Measurements from ENCODE around the gene MORC3.
A peak's percentile ranks its signal among the peaks of the same experiment; 100 is the strongest.
"Not testable (repeated sequence)": the region's sequence is repeated elsewhere in the genome, so short reads cannot be mapped to it uniquely, and the experiment has no call there.

MORC3 gene, protein sequence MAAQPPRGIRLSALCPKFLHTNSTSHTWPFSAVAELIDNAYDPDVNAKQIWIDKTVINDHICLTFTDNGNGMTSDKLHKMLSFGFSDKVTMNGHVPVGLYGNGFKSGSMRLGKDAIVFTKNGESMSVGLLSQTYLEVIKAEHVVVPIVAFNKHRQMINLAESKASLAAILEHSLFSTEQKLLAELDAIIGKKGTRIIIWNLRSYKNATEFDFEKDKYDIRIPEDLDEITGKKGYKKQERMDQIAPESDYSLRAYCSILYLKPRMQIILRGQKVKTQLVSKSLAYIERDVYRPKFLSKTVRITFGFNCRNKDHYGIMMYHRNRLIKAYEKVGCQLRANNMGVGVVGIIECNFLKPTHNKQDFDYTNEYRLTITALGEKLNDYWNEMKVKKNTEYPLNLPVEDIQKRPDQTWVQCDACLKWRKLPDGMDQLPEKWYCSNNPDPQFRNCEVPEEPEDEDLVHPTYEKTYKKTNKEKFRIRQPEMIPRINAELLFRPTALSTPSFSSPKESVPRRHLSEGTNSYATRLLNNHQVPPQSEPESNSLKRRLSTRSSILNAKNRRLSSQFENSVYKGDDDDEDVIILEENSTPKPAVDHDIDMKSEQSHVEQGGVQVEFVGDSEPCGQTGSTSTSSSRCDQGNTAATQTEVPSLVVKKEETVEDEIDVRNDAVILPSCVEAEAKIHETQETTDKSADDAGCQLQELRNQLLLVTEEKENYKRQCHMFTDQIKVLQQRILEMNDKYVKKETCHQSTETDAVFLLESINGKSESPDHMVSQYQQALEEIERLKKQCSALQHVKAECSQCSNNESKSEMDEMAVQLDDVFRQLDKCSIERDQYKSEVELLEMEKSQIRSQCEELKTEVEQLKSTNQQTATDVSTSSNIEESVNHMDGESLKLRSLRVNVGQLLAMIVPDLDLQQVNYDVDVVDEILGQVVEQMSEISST

GRCh38 chr21:36319767-36320420, at the start of gene MORC3:
Gene MORC3, plus strand, starts transcription at chr21:36320197. Its CDS starts 68 bp downstream, at chr21:36320265.
- peak; percentile 97 for DNase-seq (ENCODE audit: low read depth)

DNA sequence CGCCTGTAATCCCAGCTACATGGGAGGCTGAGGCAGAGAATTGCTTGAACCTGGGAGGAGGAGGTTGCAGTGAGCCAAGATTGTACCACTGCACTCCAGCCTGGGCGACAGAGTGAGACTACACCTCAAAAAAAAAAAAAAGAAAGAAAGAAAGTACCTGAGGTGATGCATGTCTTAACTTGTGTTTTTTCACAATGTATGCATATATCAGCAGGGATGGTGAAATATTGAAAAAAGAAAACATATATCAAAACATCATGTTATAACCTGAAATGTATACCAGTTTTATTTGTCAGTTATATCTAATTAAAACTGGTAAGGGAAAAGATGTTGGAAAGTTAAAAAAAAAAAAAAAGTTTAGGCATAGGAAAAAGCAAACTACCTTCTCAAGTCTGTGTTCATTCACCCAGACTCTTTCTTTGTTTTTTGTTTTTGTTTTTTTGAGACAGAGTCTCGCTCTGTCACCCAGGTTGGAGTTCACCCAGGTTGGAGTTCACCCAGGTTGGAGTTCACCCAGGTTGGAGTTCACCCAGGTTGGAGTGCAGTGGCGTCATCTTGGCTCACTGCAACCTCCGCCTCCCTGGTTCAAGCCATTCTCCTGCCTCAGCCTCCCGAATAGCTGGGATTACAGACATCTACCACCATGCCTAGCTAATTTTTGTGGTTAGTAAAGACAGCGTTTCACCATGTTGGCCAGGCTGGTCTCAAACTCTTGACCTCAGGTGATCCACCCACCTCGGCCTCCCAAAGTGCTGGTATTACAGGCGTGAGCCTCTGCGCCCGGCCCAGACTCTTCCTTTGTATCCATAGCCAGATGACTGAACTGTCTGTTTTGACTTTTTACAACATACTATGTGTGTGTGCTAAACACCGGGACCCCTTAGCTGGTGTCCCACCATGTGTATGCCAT, 49.0 kb upstream of the MORC3 start:
- DNase-seq (ENCODE audit: low read depth), result not testable (repeated sequence)

GRCh38 chr21:36274128-36274527, 45.9 kb upstream of the MORC3 start:
- no peak for DNase-seq (ENCODE audit: low read depth)

DNA sequence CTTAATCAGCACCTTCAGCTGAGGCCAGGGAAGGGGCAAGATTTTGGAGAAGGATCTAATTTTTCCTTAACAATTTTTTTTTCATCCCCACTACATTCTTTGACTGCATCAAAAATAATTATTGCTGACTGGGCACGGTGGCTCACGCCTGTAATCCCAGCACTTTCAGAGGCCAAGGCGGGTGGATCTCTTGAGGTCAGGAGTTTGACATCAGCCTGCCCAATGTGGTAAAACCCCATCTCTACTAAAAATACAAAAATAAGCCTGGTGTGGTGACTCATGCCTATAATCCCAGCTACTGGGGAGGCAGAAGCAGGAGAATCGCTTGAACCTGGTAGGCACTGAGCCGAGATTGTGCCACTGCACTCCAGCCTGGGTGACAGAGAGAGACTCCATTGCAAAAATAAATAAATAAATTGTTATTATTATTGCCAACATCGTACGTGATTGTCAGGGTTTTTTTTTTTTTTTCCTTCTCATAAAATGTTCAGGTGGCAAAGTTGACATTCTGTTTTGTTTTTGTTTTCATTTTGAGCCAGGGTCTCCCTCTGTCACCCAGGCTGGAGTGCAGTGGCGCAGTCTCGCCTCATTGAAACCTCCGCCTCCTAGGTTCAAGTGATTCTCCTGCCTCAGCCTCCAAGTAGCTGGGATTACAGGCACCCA, 37.3 kb upstream of the MORC3 start:
- DNase-seq (ENCODE audit: low read depth), result no peak

DNA sequence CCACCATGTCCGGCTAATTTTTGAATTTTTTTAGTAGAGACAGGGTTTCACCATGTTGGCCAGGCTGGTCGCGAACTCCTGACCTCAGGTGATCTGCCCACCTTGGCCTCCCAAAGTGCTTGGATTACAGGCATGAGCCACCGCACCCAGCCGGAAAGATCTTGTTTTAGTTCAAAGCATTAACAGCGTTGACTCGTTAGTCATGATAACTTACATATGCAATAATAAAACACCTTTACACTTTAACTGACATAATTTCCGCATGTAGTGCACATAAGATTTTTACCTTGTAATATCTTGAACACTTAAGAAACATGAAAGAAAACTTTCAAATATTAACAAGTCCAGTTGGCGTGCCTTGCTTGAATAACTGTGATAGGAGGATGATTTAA, 36.8 kb upstream of the MORC3 start:
- DNase-seq (ENCODE audit: low read depth), result not testable (repeated sequence)

- no peak for DNase-seq (ENCODE audit: low read depth)
Measured at GRCh38 chr21:36288651-36289243, 31.2 kb upstream of the MORC3 start.

GRCh38 chr21:36291509-36291908, 28.5 kb upstream of the MORC3 start:
- no peak for DNase-seq (ENCODE audit: low read depth)

DNA sequence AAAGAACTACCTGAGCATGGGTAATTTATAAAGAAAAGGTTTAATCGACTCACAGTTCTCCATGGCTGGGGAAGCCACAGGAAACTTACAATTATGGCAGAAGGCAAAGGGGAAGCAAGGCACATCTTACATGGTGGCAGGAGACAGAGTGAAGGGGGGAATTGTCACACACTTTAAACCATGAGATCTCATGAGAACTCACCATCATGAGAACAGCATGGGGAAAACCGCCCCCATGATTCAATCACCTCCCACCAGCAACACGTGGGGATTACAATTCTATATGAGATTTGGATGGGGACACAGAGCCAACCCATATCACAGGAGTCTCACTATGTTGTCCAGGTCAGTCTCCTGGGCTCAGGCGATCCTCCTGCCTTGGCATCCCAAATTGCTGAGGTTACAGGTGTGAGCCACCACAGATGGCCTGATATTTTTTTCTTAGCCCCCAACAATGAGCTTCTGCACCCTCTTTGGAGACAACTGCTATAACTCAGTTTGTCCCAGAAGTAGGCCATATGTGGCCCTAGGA, 22.5 kb upstream of the MORC3 start:
- no peak for DNase-seq (ENCODE audit: low read depth)

DNA sequence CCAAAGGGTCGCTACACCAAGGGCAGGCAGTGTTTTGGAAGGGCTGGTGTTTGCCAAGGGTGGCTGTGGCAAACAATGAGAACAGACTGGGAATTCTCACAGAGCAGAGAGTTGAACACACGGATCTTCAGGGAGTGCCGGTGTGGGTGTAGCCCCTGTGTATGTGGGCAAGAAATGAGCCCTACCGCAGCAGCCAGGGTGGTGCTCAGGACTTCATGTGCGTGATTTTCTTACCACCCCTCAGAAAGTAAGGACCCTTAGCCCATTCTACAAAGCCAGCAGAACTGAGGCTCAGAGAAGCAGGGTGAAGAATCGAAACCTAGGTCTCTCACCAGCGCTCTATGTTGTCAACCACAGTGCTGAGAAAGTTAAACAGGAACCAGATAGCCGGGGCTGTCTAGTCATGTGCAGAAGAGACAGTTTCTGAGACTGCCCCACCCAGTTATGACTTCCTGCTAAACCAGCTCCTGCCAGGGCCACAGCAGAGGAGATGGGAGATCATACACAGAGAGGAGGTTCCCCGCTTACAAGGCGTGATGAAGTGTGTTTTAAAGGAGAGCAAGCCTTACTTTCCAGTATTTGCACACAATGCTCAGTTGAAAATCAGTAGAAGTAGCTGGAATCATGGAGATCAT, 21.9 kb upstream of the MORC3 start:
- peak; percentile 60 for DNase-seq (ENCODE audit: low read depth)

- no peak for DNase-seq (ENCODE audit: low read depth)
Measured at GRCh38 chr21:36306872-36307534, 13.0 kb upstream of the MORC3 start.

- no peak for DNase-seq (ENCODE audit: low read depth)
Measured at GRCh38 chr21:36310016-36310415, 10.0 kb upstream of the MORC3 start.

DNA sequence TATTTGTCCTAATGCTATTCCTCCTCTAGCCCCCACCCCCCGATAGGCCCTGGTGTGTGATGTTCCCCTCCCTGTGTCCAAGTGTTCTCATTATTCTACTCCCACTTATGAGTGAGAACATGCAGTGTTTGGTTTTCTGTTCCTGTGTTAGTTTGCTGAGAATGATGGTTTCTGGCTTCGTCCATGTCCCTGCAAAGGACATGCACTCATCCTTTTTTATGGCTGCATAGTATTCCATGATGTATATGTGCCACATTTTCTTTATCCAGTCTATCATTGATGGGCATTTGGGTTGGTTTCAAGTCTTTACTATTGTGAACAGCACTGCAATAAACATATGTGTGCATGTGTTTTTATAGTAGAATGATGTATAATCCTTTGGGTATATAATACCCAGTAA, 6.6 kb upstream of the MORC3 start:
- not testable (repeated sequence) for DNase-seq (ENCODE audit: low read depth)

DNA sequence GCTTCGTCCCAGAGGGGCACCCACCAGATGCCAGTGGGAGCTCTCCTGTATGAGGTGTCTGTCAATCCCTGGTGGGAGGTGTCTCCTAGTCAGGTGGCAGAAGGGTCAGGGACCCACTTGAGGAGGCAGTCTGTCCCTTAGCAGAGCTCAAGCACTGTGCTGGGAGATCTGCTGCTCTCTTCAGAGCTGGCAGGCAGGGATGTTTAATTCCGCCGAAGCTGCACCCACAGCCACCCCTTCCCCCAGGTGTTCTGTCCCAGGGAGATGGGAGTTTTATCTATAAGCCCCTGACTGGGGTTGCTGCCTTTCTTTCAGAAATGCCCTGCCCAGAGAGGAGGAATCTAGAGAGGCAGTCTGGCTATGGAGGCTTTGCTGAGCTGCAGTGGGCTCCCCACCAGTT, 4.0 kb upstream of the MORC3 start:
- DNase-seq (ENCODE audit: low read depth), result not testable (repeated sequence)

DNA sequence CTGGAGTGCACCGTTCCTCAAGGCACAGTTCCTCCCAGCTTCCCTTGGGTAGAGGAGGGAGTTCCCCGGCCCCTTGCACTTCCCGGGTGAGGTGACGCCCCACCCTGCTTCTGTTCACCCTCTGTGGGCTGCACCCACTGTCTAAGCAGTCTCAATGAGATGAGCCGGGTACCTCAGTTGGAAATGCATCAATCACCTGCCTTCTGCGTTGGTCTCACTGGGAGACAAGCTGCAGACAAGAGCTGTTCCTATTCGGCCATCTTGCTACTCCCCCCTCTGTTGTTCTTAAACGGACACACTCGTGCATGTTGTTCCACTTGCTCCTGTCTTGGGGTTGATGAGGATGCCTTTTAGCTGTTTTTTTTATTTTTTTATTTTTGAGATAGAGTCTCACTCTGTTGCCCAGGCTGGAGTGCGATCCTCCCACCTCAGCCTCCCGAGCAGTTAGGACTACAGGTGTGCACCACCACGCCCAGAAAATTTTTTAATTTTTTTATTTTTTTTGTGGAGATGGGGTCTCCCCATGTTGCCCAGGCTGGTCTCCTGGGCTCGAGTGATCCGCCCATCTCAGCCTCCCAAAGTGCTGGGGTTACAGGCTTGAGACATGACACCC, 3.0 kb upstream of the MORC3 start:
- DNase-seq (ENCODE audit: low read depth), result no peak

DNA sequence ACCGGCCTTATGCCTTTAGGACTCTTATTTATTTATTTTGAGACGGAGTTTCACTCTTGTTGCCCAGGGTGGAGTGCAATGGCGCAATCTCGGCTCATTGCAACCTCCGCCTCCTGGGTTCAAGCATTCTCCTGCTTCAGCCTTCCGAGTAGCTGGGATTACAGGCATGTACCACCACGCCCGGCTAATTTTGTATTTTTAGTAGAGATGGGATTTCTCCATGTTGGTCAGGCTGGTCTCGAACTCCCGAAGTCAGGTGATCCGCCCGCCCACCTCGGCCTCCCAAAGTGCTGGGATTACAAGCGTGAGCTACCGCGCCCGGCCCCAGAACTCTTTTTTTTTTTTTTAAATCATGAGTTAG, 611 bp upstream of the MORC3 start:
- not testable (repeated sequence) for DNase-seq (ENCODE audit: low read depth)

- no peak for DNase-seq (ENCODE audit: low read depth)
Measured at GRCh38 chr21:36320421-36321324, 676 bp downstream of the MORC3 start.

DNA sequence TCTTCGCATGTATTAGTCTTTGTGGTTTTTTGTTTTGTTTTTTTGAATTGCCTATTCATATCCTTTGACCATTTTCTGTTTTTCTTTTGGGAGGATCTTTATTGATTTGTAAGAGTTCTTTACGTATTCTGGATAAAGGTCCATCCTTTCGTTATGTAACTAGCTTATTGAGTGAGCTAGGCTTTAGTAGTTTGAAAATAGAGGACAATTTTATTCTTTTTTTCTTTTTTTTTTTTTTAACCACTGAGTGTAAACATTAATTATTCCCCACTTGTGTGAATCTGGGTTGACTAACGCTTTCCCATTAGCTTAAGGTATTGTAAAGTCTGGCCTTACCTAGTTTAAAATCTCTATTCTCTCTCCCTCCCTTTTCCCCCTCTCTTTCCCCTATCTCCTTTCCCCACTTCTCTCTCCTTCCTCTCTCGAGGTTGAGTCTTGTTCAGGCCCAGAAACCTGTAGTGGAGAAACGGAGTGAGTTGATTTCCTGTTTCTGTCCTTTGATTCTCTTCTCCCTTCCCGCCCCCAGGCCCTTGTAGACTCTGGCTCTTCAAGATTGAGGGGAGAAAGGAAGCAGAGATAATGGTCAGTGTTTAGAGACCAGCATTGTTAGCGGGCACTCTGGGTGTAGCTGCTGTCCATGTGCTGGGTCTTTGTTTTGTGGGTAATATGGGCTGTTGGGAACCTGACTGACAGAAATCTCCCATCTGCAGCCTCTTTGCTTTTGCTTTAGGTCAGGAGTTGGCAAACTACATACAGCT, 1.5 kb downstream of the MORC3 start:
- DNase-seq (ENCODE audit: low read depth), result no peak

Measured in activated T-helper 1 cell treated with Interleukin-2 at 50 U/mL for 16 hours (primary cell).